ENCODE measurements around the gene NHLH1.

The NHLH1 gene

DNA sequence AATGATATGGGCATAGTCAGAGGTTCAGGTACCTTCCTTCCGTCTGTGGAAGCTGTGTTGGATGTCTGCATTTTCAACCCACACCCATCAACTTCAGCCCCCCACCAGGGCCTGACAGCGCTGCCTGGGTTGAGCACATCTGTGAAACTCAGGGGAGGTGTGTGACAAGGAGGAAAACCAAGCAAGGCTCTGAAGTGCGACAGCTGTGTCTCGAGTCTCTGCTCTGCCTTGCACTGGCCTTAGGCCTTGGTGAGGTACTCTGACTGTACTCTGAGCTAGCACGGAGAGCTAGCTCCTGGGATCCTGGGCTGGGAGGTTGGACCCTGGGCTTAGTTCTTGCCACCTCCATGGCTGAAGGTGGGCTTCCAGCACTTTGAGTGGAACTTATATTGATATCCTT lies 42.6 kb downstream of the NHLH1 start:
- DNase-seq (ENCODE audit: extremely low read depth in 1 of 2, low read depth in 1 of 2), result no peak

DNA sequence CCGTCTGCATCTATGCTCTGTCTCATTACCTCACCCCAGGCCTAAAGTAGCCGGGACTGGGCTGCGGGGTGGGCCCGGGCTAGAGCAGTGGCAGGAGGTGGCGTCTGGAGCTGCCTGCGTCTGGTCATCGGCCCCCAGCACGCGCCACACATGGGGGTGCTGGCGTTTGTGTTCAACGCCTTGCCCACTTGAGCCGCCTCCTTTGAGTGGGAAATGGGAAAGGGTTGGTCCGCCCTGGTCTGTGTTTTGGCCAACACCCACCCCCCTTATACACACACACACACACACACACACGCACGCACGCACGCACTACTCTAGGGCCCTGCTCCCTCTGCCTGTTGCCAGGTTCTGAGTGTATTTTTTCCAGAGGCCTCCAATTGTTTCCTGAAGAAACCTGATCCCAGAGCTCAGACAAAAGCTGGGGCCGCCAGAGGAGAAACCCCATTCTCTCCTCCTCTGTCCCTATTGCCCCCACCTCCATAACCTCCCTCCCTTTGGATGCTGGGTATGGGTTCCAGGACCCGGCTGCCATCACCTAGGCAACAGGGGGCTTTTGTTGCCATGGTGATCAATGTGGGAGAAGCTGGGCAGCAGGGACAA lies 43.6 kb downstream of the NHLH1 start:
- DNase-seq (ENCODE audit: extremely low read depth in 1 of 2, low read depth in 1 of 2), result no peak

DNA sequence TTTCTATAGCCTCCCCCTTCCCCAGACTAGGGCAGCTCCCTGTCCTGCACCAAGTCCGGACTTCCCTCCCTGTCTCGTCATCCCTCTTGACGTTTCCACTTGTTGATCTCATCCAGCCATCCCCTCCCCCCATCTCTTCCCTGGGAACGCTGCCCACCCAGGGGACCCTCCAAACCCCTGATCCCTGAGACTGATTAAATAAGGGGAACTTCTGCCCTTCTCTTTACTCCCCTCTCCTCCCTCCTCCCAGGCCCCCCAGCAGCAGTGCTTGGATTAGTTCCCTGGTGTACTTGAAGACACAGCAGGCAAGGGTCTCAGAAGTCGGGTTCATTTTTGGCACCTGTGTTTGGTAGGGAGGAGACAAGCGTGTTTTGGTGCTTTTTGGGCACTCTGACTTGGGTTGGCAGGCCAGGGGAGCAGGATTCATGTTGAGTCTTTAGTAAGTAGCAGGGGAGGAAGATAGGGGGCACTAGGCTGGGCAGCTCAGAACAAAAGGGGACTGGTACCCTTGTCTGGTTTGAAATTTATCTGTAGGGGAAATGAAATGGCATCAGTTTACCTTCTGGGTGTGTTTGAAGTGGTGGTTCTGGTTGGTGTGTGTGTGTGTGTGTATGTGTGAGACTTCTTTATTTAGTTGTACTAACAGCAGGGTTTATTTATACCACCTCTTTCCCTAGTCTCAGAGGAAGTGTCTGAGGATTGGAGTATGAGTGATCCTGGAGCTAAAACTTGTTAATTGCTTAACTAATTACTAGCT lies 44.6 kb downstream of the NHLH1 start:
- no peak for DNase-seq (ENCODE audit: extremely low read depth in 1 of 2, low read depth in 1 of 2)

DNA sequence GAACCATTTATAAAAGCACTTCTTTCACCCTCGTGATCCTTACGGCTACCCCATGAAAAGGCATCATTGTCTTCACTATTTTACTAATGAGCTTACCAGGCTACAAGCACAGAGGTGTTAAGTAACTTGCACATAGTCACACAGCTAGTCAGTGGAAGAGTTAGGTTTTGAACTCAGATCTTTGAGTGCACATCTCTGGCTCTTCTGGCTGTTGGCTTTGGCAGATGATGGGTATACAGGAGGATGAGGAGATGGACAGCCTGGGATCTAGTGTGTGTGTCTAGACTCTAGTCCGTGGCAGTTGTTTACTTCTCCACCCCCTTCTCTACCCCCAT lies 45.1 kb downstream of the NHLH1 start:
- DNase-seq (ENCODE audit: extremely low read depth in 1 of 2, low read depth in 1 of 2), result no peak

DNA sequence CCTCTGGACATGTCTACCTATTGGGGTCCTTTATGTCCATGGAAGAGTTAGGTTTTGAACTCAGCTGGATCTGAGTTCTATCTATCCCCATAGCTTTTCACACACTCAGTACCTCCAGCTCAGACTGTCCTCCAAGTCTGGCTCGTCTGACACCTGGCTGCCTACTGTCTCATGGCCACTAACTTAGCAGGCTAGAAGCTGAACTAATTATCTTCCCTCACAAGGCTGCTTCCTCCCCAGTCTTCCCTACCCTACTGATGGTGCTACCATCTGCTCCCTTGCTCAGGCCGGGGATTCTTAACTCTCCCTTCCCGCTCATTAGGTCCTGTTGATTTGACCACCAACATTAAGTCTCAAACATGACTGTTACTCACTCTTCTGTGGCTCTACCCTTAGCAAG lies 46.8 kb downstream of the NHLH1 start:
- DNase-seq (ENCODE audit: extremely low read depth in 1 of 2, low read depth in 1 of 2), result no peak

DNA sequence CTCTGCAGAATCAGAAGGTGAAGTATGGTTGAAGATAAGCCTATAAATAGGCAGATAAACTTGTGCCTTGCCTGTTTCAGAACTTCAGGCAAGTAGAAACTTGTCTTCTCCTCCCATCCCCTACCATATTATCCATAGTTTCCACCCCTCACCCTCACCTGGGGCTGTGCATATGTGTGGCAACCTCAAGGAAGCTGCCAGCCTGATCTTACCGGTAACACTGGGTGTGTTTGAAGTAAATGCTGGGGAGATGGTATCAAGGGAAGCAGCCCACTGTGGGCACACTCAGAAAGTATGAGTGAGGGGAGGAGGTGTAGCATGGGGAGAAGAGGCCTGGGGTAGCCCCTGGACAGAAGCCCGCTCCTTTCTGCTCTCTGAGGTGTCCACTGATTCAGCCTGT lies 48.0 kb downstream of the NHLH1 start:
- no peak for DNase-seq (ENCODE audit: extremely low read depth in 1 of 2, low read depth in 1 of 2)

DNA sequence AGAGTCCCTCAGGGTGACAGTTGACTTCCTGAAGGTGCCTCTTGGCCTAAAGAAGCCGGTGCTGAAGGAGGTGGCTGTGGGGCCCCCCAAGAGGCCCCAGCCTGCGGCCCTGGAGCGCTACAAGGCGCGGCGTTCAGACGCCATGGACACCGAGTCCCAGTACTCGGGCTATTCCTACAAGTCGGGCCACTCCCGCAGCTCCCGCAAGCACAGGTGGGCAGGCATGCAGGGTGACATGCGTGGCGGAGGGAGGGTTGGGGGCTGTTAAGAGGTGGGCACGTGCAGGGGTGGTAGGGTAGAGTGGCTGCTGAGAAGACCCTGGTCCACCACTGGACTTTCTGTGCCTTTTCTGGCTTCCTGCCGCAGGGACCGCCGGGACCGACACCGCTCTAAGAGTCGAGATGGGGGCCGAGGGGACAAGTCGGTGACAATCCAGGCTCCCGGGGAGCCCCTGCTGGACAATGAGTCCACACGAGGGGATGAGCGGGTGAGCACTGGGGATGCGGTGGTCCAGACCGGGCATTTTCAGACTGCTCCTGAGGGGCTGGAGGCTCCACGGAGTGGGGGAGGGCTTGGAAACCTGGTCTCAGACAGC lies 48.9 kb downstream of the NHLH1 start:
- DNase-seq (ENCODE audit: extremely low read depth in 1 of 2, low read depth in 1 of 2), result no peak

DNA sequence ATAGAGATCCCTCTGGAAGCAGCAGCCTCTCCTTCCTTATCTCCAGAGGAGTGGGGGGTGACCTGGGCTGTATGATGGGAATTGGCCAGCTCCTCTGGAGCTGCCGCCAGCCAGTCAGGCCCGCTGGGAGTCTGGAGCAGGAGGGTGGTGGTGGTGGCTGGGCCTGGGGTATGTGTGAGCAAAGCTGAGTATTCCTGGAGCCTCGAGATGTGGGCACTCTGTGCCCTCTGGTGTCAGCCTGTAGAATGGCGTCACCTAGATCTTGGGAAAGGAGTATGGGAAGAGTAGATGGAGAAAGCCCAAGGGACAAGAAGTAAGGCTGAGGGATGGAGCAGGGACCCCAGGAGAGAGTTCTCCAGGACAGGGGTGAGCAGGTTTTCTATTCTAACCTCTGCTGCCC lies 49.5 kb downstream of the NHLH1 start:
- no peak for DNase-seq (ENCODE audit: extremely low read depth in 1 of 2, low read depth in 1 of 2)

DNA sequence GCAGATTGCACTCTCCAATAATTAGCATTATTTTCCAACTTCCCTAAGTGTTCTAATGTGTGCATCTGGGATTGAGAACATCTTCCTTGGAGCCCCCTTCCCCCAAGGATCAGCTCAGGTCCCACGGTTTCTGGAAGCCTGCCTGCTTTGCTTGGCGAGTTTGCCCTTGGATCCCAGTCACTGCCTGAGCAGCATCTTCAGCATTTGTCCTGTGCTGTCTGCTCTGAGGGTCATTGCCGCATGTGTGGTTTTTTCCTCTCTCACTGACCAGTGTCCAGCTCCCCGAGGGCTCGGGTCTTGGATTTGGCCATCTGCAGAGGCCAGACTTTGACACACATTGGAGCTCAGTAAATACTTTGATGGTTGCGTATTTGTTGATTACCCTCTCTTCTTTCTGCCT lies 51.6 kb downstream of the NHLH1 start:
- DNase-seq (ENCODE audit: extremely low read depth in 1 of 2, low read depth in 1 of 2), result no peak

DNA sequence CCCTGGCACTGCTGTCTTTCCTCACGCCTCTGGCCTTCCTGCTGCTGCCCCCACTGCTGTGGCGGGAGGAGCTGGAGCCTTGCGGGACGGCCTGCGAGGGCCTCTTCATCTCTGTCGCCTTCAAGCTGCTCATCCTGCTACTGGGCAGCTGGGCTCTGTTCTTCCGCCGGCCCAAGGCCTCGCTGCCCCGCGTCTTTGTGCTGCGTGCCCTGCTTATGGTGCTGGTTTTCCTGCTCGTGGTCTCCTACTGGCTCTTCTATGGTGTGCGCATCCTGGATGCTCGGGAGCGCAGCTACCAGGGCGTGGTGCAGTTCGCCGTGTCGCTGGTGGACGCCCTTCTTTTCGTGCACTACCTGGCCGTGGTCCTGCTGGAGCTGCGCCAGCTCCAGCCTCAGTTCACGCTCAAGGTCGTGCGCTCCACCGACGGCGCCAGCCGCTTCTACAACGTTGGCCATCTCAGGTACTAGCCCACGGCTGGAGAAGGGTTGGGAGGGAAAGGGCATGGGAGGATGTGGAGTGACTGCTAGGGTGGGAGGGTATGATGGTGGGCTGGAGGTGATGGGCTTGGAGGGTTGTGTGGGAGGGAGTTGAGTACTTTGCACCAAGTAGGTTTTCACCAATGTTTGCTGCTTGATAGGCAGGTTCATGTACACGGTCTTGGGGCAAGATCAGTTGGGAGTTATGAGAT lies 52.4 kb downstream of the NHLH1 start:
- no peak for DNase-seq (ENCODE audit: extremely low read depth in 1 of 2, low read depth in 1 of 2)

DNA sequence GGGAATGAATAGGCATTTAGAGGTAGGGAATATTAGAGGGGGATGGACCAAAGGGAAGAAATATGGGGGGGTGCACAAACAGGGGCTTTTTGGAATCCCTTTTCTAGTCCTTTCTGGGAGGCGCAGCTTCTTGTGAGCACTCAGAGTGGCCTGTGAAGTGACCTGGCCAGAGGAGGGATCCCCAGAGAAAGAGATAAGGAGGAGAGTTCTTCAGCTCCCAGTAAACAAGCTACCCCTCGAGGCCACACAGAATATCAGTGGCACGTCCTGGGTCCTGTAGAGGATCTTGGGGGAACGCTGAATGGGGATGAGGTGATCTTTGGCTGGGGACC lies 52.9 kb downstream of the NHLH1 start:
- DNase-seq (ENCODE audit: extremely low read depth in 1 of 2, low read depth in 1 of 2), result no peak

DNA sequence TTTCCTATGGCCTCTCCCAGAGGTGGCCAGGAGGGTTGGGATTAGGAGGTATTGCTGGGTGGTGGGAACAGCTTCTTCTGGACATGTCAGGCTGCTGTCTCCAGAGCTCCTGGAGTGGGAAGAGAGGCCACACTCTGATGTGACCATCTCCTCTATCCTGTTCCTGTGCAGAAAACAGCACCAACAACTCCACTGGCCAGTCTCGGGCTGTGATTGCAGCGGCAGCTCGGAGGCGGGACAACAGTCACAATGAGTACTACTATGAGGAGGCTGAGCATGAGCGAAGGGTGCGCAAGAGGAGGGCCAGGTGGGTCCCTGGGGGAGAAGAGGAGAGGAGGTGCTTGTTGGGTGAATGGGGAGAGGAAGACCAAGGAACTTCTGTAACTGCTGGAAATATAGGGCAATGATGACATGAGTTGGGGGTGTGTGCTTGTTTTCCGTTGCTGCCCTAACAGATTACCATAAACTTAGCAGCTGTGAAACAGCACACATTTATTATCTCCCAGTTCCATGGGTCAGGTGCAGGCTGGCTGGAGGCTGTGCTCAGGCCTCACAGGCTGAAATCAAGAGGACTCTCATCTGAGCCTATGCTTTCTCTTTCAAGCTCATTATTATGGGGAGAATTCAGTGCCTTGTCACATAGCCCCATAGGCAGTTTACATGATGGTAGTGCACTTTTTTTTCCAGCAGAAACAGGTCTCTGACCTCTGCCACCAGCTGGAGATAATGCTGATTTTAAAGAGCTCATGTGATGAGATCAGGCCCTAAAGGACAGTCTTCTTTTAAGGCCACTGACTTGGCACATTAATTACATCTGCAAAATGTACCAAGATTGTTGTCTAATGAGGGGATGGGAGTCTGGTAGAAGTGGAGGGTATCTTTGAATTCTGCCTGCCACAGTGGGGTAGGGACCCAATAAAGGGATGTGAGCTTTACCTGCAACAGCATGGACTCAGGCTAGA lies 54.3 kb downstream of the NHLH1 start:
- DNase-seq (ENCODE audit: extremely low read depth in 1 of 2, low read depth in 1 of 2), result no peak

DNA sequence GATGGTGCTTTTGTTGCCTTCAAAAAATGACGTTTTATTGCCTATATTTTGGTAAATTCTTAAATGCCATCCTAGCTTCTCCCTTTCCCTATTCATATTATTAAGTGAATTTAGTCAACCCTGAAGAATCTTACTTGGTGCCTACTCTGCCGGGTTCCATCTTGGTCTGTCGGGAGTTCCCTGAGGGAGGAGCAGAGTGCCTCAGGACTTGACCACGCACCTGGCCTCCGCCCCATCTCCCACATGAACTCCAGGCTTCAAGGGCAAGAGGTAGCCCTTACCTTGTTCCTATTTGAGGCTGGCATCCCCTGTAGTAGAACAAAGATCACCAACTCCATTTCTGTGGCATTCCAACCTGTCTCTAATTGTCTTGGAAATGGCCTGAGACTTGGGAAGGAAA lies 55.0 kb downstream of the NHLH1 start:
- no peak for DNase-seq (ENCODE audit: extremely low read depth in 1 of 2, low read depth in 1 of 2)

All from activated CD8-positive, alpha-beta memory T cell treated with anti-CD3 and anti-CD28 coated beads for 1 hour (primary cell).